B cell (primary cell): Measurements from ENCODE around the gene CTNNA2. TPM values are rescaled to one million over a fixed set of nuclear protein-coding genes. Genes with fewer than 3 reads are reported as not detected.

Source experiments
- ATAC-seq: fragments of 200-7000 bp; cut with Tn5 transposase; one replicate; pipeline ENCODE4 v1.10.0; 2021; ENCODE audit warnings: low read depth, mild to moderate bottlenecking, moderate number of reproducible peaks, moderate library complexity
- CTCF ChIA-PET: fragments of 350-600 bp; sonication (Branson Sonifier 250); formaldehyde crosslinking; loops from one replicate; lab custom pipeline; 2021; ENCODE audit warnings: antibody characterized with exemption, inconsistent platforms; lab: Charles Lee
- POLR2A ChIA-PET: fragments of 350-600 bp; sonication (Branson Sonifier 250); formaldehyde crosslinking; loops from one replicate; lab custom pipeline; 2021; ENCODE audit warnings: antibody characterized with exemption; lab: Charles Lee
- DNase-seq: peaks from one replicate; pipeline ENCODE4 v3.0.0; 2013
- H2AFZ ChIP-seq: 2 replicates; pipeline ENCODE4 v1.6.1; 2012; ENCODE audit warnings: mild to moderate bottlenecking, low read depth, low read length; ENCODE audit not compliant: insufficient read depth, poor library complexity, severe bottlenecking
- H3K27ac ChIP-seq, 2 donors: 1 replicate in 1 of 2; 2 replicates in 1 of 2; pipeline ENCODE4 v1.5.1; 2012 to 2013; ENCODE audit warnings: low read length in 2 of 2, mild to moderate bottlenecking in 2 of 2, moderate library complexity in 1 of 2
- H3K27me3 ChIP-seq, 4 experiments: fragments of 200-600 bp in 1 of 4; sonication (generic) in 1 of 4; replicated peaks in 1 of 4; 1 replicate in 2 of 4; 2 replicates in 2 of 4; pipeline versions ENCODE4 v1.6.1 to v1.7.0; 2013 to 2016; ENCODE audit warnings: low read length in 3 of 4, mild to moderate bottlenecking in 2 of 4, mixed read lengths in 1 of 4, moderate library complexity in 1 of 4; ENCODE audit not compliant: insufficient read depth in 4 of 4, control insufficient read depth in 3 of 4; ENCODE audit errors: control extremely low read depth in 1 of 4
- H3K36me3 ChIP-seq, 2 experiments: replicated peaks in 1 of 2; 1 replicate in 1 of 2; 2 replicates in 1 of 2; pipeline versions ENCODE4 v1.6.1 to v1.7.1; 2013; ENCODE audit warnings: low read length in 1 of 2; ENCODE audit not compliant: insufficient read depth in 2 of 2, control insufficient read depth in 1 of 2; ENCODE audit errors: control extremely low read depth in 1 of 2, extremely low read depth in 1 of 2
- H3K4me1 ChIP-seq, 2 donors: fragments of 200-600 bp in 1 of 2; sonication (generic) in 1 of 2; 1 replicate in 1 of 2; 2 replicates in 1 of 2; pipeline versions ENCODE4 v1.5.1 to v1.6.1; 2013 to 2017; ENCODE audit warnings: low read length in 2 of 2; ENCODE audit not compliant: control insufficient read depth in 2 of 2, insufficient read depth in 2 of 2
- H3K4me2 ChIP-seq: replicated peaks from 2 replicates; pipeline ENCODE3; 2012; ENCODE audit warnings: mild to moderate bottlenecking, low read depth, low read length; ENCODE audit not compliant: poor library complexity, severe bottlenecking
- H3K4me3 ChIP-seq, 5 experiments: fragments of 200-600 bp in 1 of 5; sonication (generic) in 1 of 5; 1 replicate in 3 of 5; 2 replicates in 2 of 5; pipeline versions ENCODE4 v1.5.1 to v1.7.0; 2011 to 2016; ENCODE audit warnings: low read length in 4 of 5, mild to moderate bottlenecking in 4 of 5, low read depth in 2 of 5, control low read depth in 1 of 5, moderate library complexity in 1 of 5; ENCODE audit not compliant: insufficient read depth in 1 of 5; ENCODE audit errors: control extremely low read depth in 1 of 5, extremely low read depth in 1 of 5
- H3K79me2 ChIP-seq: fragments of 200-600 bp; sonication (generic); one replicate; pipeline ENCODE4 v1.6.0; 2016; ENCODE audit warnings: low read length; ENCODE audit not compliant: control insufficient read depth, insufficient read depth
- H3K9ac ChIP-seq: fragments of 200-600 bp; sonication (generic); 2 replicates; pipeline ENCODE4 v1.6.1; 2017; ENCODE audit warnings: mild to moderate bottlenecking, low read length, moderate library complexity
- H3K9me3 ChIP-seq, 3 donors: one replicate each; pipeline versions ENCODE4 v1.6.1 to v1.7.1; 2013; ENCODE audit warnings: low read length in 2 of 3; ENCODE audit not compliant: control insufficient read depth in 2 of 3, insufficient read depth in 1 of 3; ENCODE audit errors: control extremely low read depth in 1 of 3
- H4K20me1 ChIP-seq: 2 replicates; pipeline ENCODE4 v1.6.0; 2012; ENCODE audit warnings: mild to moderate bottlenecking, low read length; ENCODE audit not compliant: insufficient read depth, control insufficient read depth, poor library complexity, severe bottlenecking
- H3K27ac Mint-ChIP-seq: one replicate; pipeline ENCODE4 v1.8.0; 2021; ENCODE audit warnings: mixed read lengths
- H3K27me3 Mint-ChIP-seq: one replicate; pipeline ENCODE4 v1.8.0; 2021; ENCODE audit warnings: mixed read lengths
- H3K4me1 Mint-ChIP-seq: one replicate; pipeline ENCODE4 v1.8.0; 2021; ENCODE audit warnings: mixed read lengths
- H3K4me3 Mint-ChIP-seq: one replicate; pipeline ENCODE4 v1.8.0; 2021; ENCODE audit warnings: mixed read lengths
- H3K9me3 Mint-ChIP-seq: one replicate; pipeline ENCODE4 v1.8.0; 2022; ENCODE audit warnings: mixed read lengths; ENCODE audit not compliant: insufficient read depth
- CTCF ChIP-seq: fragments of 200-600 bp; IDR thresholded peaks from one replicate; pipeline ENCODE4 v1.8.0; 2022; ENCODE audit warnings: antibody characterized with exemption, mild to moderate bottlenecking
- EZH2 ChIP-seq: IDR thresholded peaks from 2 replicates; pipeline ENCODE4 v1.6.1; 2012; ENCODE audit warnings: borderline replicate concordance, low read depth, mild to moderate bottlenecking, moderate library complexity, low read length; ENCODE audit not compliant: insufficient read depth, poor library complexity, severe bottlenecking
- WGBS: methylation state at CpG from one replicate; pipeline ENCODE4 v1.1.5; 2013; ENCODE audit warnings: missing lambda C conversion rate; ENCODE audit not compliant: insufficient coverage; 5-methylcytosine and 5-hydroxymethylcytosine counted together
- intact Hi-C: fragments of 100-400 bp; cut with micrococcal nuclease; formaldehyde crosslinking; loops from one replicate; pipeline ENCODE4 v1.10.0; 2022
- polyA plus RNA-seq: library from polyadenylated mRNA; depleted of rRNA; stranded (reverse); fragments of >200 nt; gene quantifications from 2 replicates; pipeline ENCODE4 v1.2.3, GENCODE V29; 2012
- total RNA-seq, 2 donors: library from RNA; stranded (reverse); fragments of 120-200 nt in 1 of 2; gene quantifications; 1 replicate in 1 of 2; 2 replicates in 1 of 2; pipeline versions ENCODE4 v1.2.3 to v1.2.4, GENCODE V29; 2013 to 2022

Gene CTNNA2
- total and polyA plus RNA-seq, 2 donors (not counting 1 experiment from before 2014, with no cell fraction given): not detected

GRCh38 chr2:80546766-80547165 is 1033.9 kb downstream of the CTNNA2 start:
- Mint-ChIP-seq H3K27ac (no peak overlapping the region), H3K4me3 (no peak overlapping the region), H3K9me3 (peaks cover 2% of the 10 kb centered on the region), H3K4me1 (no peaks in the 10 kb centered on the region), H3K27me3 (no peaks in the 10 kb centered on the region)
- H3K79me2 ChIP-seq: no peaks in the 10 kb centered on the region
- H2AFZ ChIP-seq: no peak overlapping the region
- intact Hi-C loops: no loop called here
- no peak overlapping the region for H3K27ac ChIP-seq
- H4K20me1 ChIP-seq: no peaks in the 10 kb centered on the region
- no peaks in the 10 kb centered on the region for H3K27me3 ChIP-seq
- TF ChIP-seq EZH2 (no peak), CTCF (no peak)
- H3K9ac ChIP-seq: no peak overlapping the region
- peaks cover 0 to 4% (median 0%) of the 10 kb centered on the region in 3 donors for H3K9me3 ChIP-seq
- H3K36me3 ChIP-seq: no peaks in the 10 kb centered on the region
- no peak overlapping the region for H3K4me3 ChIP-seq
- DNase-seq (no peak), ATAC-seq (no peak)
- ChIA-PET CTCF (no interaction called here), POLR2A (no interaction called here)
- no peak overlapping the region for H3K4me2 ChIP-seq
- H3K4me1 ChIP-seq: no peaks in the 10 kb centered on the region
- WGBS: no CpG with 5 or more reads among the region's 1 CpG

GRCh38 chr2:80547344-80547743 is 1034.5 kb downstream of the CTNNA2 start:
- H3K36me3 ChIP-seq: no peaks in the 10 kb centered on the region
- H3K27ac ChIP-seq: no peak overlapping the region
- no peak overlapping the region for H3K4me3 ChIP-seq
- no peaks in the 10 kb centered on the region for H3K4me1 ChIP-seq
- H3K4me1 Mint-ChIP-seq: no peaks in the 10 kb centered on the region
- H3K9ac ChIP-seq: no peak overlapping the region
- TF ChIP-seq CTCF (no peak), EZH2 (no peak)
- POLR2A ChIA-PET: no interaction called here
- intact Hi-C loops: no loop called here
- H3K27me3 Mint-ChIP-seq: no peaks in the 10 kb centered on the region
- no peak overlapping the region for H3K4me2 ChIP-seq
- no peak overlapping the region for H3K27ac Mint-ChIP-seq
- no peak for ATAC-seq
- no peaks in the 10 kb centered on the region for H3K27me3 ChIP-seq
- H3K79me2 ChIP-seq: no peaks in the 10 kb centered on the region
- H3K4me3 Mint-ChIP-seq: no peak overlapping the region
- DNase-seq: no peak
- H2AFZ ChIP-seq: no peak overlapping the region
- CTCF ChIA-PET: no interaction called here
- H4K20me1 ChIP-seq: no peaks in the 10 kb centered on the region
- H3K9me3 ChIP-seq: peaks cover 0 to 4% (median 0%) of the 10 kb centered on the region in 3 donors
- H3K9me3 Mint-ChIP-seq: peaks cover 2% of the 10 kb centered on the region
